Measurements from ENCODE around the gene XRN1. TPM values are rescaled to one million over a fixed set of nuclear protein-coding genes. Genes with fewer than 3 reads are reported as not detected.
"Not testable (repeated sequence)": the region's sequence is repeated elsewhere in the genome, so short reads cannot be mapped to it uniquely, and the experiment has no call there.

XRN1 gene
- polyA plus RNA-seq, 1 donor (not counting 4 experiments of a cell fraction or from before 2014, with no cell fraction given), result 14.4 TPM

- Histone ChIP-seq H3K4me1 (ENCODE audit: control insufficient read depth, extremely low read depth, insufficient read depth, low read length) (no peaks in the 10 kb centered on the region), H3K4me2 (ENCODE audit: control insufficient read depth, extremely low read depth, insufficient read depth, low read depth, low read length) (no peak overlapping the region), H3K4me3 (ENCODE audit: control insufficient read depth in 2 of 3, extremely low read depth in 1 of 3, insufficient read depth in 2 of 3, low read depth in 1 of 3, low read length in 3 of 3) (no peak overlapping the region), H3K79me2 (ENCODE audit: control insufficient read depth, insufficient read depth, low read length) (no peaks in the 10 kb centered on the region), H3K36me3 (ENCODE audit: control insufficient read depth in 2 of 2, extremely low read depth in 1 of 2, insufficient read depth in 2 of 2, low read length in 2 of 2) (peaks cover 0 to 2% of the 10 kb centered on the region in 2 experiments), H2AFZ (ENCODE audit: control insufficient read depth, low read length) (no peak overlapping the region), H4K20me1 (ENCODE audit: control insufficient read depth, extremely low read depth, insufficient read depth, low read length) (no peaks in the 10 kb centered on the region), H3K9ac (ENCODE audit: control insufficient read depth, extremely low read depth, insufficient read depth, low read length) (no peak overlapping the region), H3K9me1 (ENCODE audit: control insufficient read depth, extremely low read depth, insufficient read depth, low read length) (no peaks in the 10 kb centered on the region), H3K27ac (ENCODE audit: control insufficient read depth, insufficient read depth, low read length) (no peak overlapping the region), H3K27me3 (ENCODE audit: control insufficient read depth, extremely low read depth, insufficient read depth, low read length) (no peaks in the 10 kb centered on the region), H3K9me3 (ENCODE audit: control insufficient read depth, low read depth, low read length) (no peaks in the 10 kb centered on the region)
- DNase-seq (ENCODE audit: low read depth, low spot score) (no peak), FAIRE-seq (no peak)
- TF ChIP-seq EZH2 (IDR thresholded peaks at IDR 0.05; ENCODE audit: low read length), result no peak
- peak in 1 of 3 experiments; percentile 10 for TF ChIP-seq CTCF (optimal IDR thresholded peaks at IDR 0.05 in 1 of 3, IDR thresholded peaks at IDR 0.05 in 1 of 3, conservative IDR thresholded peaks at IDR 0.05 in 1 of 3; ENCODE audit: extremely low read depth in 1 of 3, insufficient read depth in 2 of 3, low read length in 3 of 3)
- dilution Hi-C loops (cut with MboI; ENCODE audit: extremely low pct_ligation_motif_present, low sequenced_read_pairs), result no loop called here
Measured at GRCh38 chr3:142366434-142366833, 81.4 kb downstream of the XRN1 start.

GRCh38 chr3:142363936-142364467 is 83.8 kb downstream of the XRN1 start:
- no peaks in the 10 kb centered on the region for H3K27me3 ChIP-seq (ENCODE audit: control insufficient read depth, extremely low read depth, insufficient read depth, low read length)
- H3K27ac ChIP-seq (ENCODE audit: control insufficient read depth, insufficient read depth, low read length), result no peak overlapping the region
- TF ChIP-seq CTCF (optimal IDR thresholded peaks at IDR 0.05 in 1 of 3, IDR thresholded peaks at IDR 0.05 in 1 of 3, conservative IDR thresholded peaks at IDR 0.05 in 1 of 3; ENCODE audit: extremely low read depth in 1 of 3, insufficient read depth in 2 of 3, low read length in 3 of 3) (no peak), EZH2 (IDR thresholded peaks at IDR 0.05; ENCODE audit: low read length) (no peak)
- no peak overlapping the region for H3K4me3 ChIP-seq (ENCODE audit: control insufficient read depth in 2 of 3, extremely low read depth in 1 of 3, insufficient read depth in 2 of 3, low read depth in 1 of 3, low read length in 3 of 3)
- DNase-seq (ENCODE audit: low read depth, low spot score) (no peak), FAIRE-seq (no peak)
- no peak overlapping the region for H3K9ac ChIP-seq (ENCODE audit: control insufficient read depth, extremely low read depth, insufficient read depth, low read length)
- H2AFZ ChIP-seq (ENCODE audit: control insufficient read depth, low read length), result no peak overlapping the region
- no peaks in the 10 kb centered on the region for H3K9me1 ChIP-seq (ENCODE audit: control insufficient read depth, extremely low read depth, insufficient read depth, low read length)
- H3K4me2 ChIP-seq (ENCODE audit: control insufficient read depth, extremely low read depth, insufficient read depth, low read depth, low read length), result no peak overlapping the region
- dilution Hi-C loops (cut with MboI; ENCODE audit: extremely low pct_ligation_motif_present, low sequenced_read_pairs), result no loop called here
- no peaks in the 10 kb centered on the region for H3K4me1 ChIP-seq (ENCODE audit: control insufficient read depth, extremely low read depth, insufficient read depth, low read length)
- H4K20me1 ChIP-seq (ENCODE audit: control insufficient read depth, extremely low read depth, insufficient read depth, low read length), result no peaks in the 10 kb centered on the region
- peaks cover 0 to 2% of the 10 kb centered on the region in 2 experiments for H3K36me3 ChIP-seq (ENCODE audit: control insufficient read depth in 2 of 2, extremely low read depth in 1 of 2, insufficient read depth in 2 of 2, low read length in 2 of 2)
- H3K9me3 ChIP-seq (ENCODE audit: control insufficient read depth, low read depth, low read length), result no peaks in the 10 kb centered on the region
- no peaks in the 10 kb centered on the region for H3K79me2 ChIP-seq (ENCODE audit: control insufficient read depth, insufficient read depth, low read length)

DNA sequence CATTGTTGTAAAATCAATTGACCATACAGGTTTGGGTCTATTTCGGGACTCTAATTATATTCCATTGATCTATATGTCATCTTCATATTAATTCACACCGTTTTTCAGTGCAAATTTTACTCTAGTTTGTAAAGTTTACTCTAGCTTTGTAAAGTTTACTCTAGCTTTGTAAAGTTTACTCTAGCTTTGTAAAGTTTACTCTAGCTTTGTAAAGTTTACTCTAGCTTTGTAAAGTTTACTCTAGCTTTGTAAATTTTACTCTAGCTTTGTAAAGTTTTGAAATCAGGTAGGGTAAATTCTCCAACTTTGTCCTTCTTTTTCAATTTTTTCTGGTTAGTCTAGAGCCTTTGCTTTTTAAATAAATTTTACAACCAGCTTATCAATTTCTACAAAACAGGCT is 84.4 kb downstream of the XRN1 start:
- H3K9ac ChIP-seq (ENCODE audit: control insufficient read depth, extremely low read depth, insufficient read depth, low read length); H3K36me3 ChIP-seq (ENCODE audit: control insufficient read depth in 2 of 2, extremely low read depth in 1 of 2, insufficient read depth in 2 of 2, low read length in 2 of 2); H4K20me1 ChIP-seq (ENCODE audit: control insufficient read depth, extremely low read depth, insufficient read depth, low read length); H3K27ac ChIP-seq (ENCODE audit: control insufficient read depth, insufficient read depth, low read length); dilution Hi-C loops (cut with MboI; ENCODE audit: extremely low pct_ligation_motif_present, low sequenced_read_pairs); H3K9me1 ChIP-seq (ENCODE audit: control insufficient read depth, extremely low read depth, insufficient read depth, low read length); H3K79me2 ChIP-seq (ENCODE audit: control insufficient read depth, insufficient read depth, low read length); H3K4me3 ChIP-seq (ENCODE audit: control insufficient read depth in 2 of 3, extremely low read depth in 1 of 3, insufficient read depth in 2 of 3, low read depth in 1 of 3, low read length in 3 of 3); H3K9me3 ChIP-seq (ENCODE audit: control insufficient read depth, low read depth, low read length); FAIRE-seq; H2AFZ ChIP-seq (ENCODE audit: control insufficient read depth, low read length); H3K4me1 ChIP-seq (ENCODE audit: control insufficient read depth, extremely low read depth, insufficient read depth, low read length); H3K4me2 ChIP-seq (ENCODE audit: control insufficient read depth, extremely low read depth, insufficient read depth, low read depth, low read length); H3K27me3 ChIP-seq (ENCODE audit: control insufficient read depth, extremely low read depth, insufficient read depth, low read length); DNase-seq (ENCODE audit: low read depth, low spot score): not testable (repeated sequence)

Data from keratinocyte (primary cell).